Mucosa of descending colon (tissue), 3 donors: ENCODE results near the gene KIFC3. TPM values are rescaled to one million over a fixed set of nuclear protein-coding genes. Genes with fewer than 3 reads are reported as not detected.

ENCODE experiments used
- ATAC-seq: fragments of 200-7000 bp; cut with Tn5 transposase; one replicate; pipeline ENCODE4 v1.9.1; 2020; ENCODE audit warnings: mild to moderate bottlenecking, moderate library complexity
- DNase-seq, 3 donors: peaks; one replicate each; pipeline ENCODE4 v3.0.0-alpha.2; 2020
- H3K36me3 ChIP-seq: fragments of 200-600 bp; one replicate; pipeline ENCODE4 v1.8.0; 2021; ENCODE audit warnings: low read depth, mild to moderate bottlenecking
- H3K4me1 ChIP-seq: fragments of 200-600 bp; one replicate; pipeline ENCODE4 v1.8.0; 2021; ENCODE audit warnings: low read depth, mild to moderate bottlenecking
- H3K4me3 ChIP-seq: fragments of 200-600 bp; one replicate; pipeline ENCODE4 v1.8.0; 2021; ENCODE audit warnings: mild to moderate bottlenecking
- H3K9me3 ChIP-seq: fragments of 200-600 bp; one replicate; pipeline ENCODE4 v1.8.0; 2021; ENCODE audit warnings: mild to moderate bottlenecking
- CTCF ChIP-seq: fragments of 200-600 bp; IDR thresholded peaks from one replicate; pipeline ENCODE4 v1.8.0; 2022; ENCODE audit warnings: antibody characterized with exemption, mild to moderate bottlenecking
- intact Hi-C, 2 donors: fragments of 100-400 bp; cut with DNase I in 1 of 2; cut with micrococcal nuclease in 1 of 2; formaldehyde crosslinking; loops; one replicate each; pipeline versions ENCODE4 v1.11.0 to v1.11.1; 2022; cut with DNase I, micrococcal nuclease
- total RNA-seq, 3 donors: library from RNA; stranded (reverse); fragmentation: NEBNext Ultra II Directional in 2 of 3; extraction: Animal tissue kit (Norgen Biotek cat#: 25700) in 2 of 3; gene quantifications; one replicate each; pipeline versions ENCODE4 v1.2.1 to v1.2.4, GENCODE V29; 2021 to 2023
- donor health status: DM: no; HTN: no; CAD: no; lungs with moderate emphysema.
- donor health status: DM: no; HTN: no; CAD: no.
- donor health status: DM: no; HTN: yes; CAD: no.

The KIFC3 gene
- total RNA-seq, 3 donors from 2014 or later: 3.7 to 17.2 (median 8.3) TPM

- no peak for TF ChIP-seq CTCF
- Histone ChIP-seq H3K4me1 (peaks cover 35% of the 10 kb centered on the region), H3K36me3 (no peaks in the 10 kb centered on the region), H3K9me3 (no peaks in the 10 kb centered on the region), H3K4me3 (no peak overlapping the region)
- DNase-seq (peak in 1 of 3 donors; percentile 5), ATAC-seq (no peak)
- intact Hi-C loops: no loop called here
Measured at GRCh38 chr16:57804111-57804837, 2.0 kb upstream of the KIFC3 start.

GRCh38 chr16:57803134-57803990 is 1.1 kb upstream of the KIFC3 start:
- H3K4me3 ChIP-seq: no peak overlapping the region
- H3K36me3 ChIP-seq: no peaks in the 10 kb centered on the region
- H3K9me3 ChIP-seq: no peaks in the 10 kb centered on the region
- DNase-seq (peak in 1 of 3 donors; percentile 50), ATAC-seq (no peak)
- intact Hi-C loops: no loop called here
- H3K4me1 ChIP-seq: peaks cover 33% of the 10 kb centered on the region
- TF ChIP-seq CTCF: no peak

GRCh38 chr16:57801809-57802340 is 416 bp downstream of the KIFC3 start:
- TF ChIP-seq CTCF: no peak
- peak in 2 of 3 donors; percentile 52 to 55 for DNase-seq
- intact Hi-C loops: no loop called here
- ATAC-seq: no peak
- no peaks in the 10 kb centered on the region for H3K36me3 ChIP-seq
- no peaks in the 10 kb centered on the region for H3K9me3 ChIP-seq
- H3K4me1 ChIP-seq: peaks cover 38% of the 10 kb centered on the region
- H3K4me3 ChIP-seq: peak overlapping the region; percentile 14

- ATAC-seq (no peak), DNase-seq (peak in 1 of 3 donors; percentile 16)
- H3K4me1 ChIP-seq: peaks cover 38% of the 10 kb centered on the region
- H3K4me3 ChIP-seq: no peak overlapping the region
- TF ChIP-seq CTCF: no peak
- intact Hi-C loops: no loop called here
- no peaks in the 10 kb centered on the region for H3K9me3 ChIP-seq
- no peaks in the 10 kb centered on the region for H3K36me3 ChIP-seq
Measured at GRCh38 chr16:57801098-57801808, 1.0 kb downstream of the KIFC3 start.
